HepG2 (cell line): ENCODE measurements around the gene ARHGEF40. TPM values are rescaled to one million over a fixed set of nuclear protein-coding genes. Genes with fewer than 3 reads are reported as not detected.

Experiments used
- BATF2 ChIP-seq: sonication (generic); formaldehyde crosslinking; IDR thresholded peaks from 2 replicates; pipeline ENCODE4 v1.8.0; 2022; ENCODE audit warnings: mild to moderate bottlenecking, missing genetic modification reagents, moderate library complexity
- GABPB1 ChIP-seq: IDR thresholded peaks from 2 replicates; pipeline ENCODE4 v1.6.1; 2016; ENCODE audit warnings: mild to moderate bottlenecking, missing genetic modification reagents, moderate library complexity, missing compliant biosample characterization
- KDM3A ChIP-seq: IDR thresholded peaks from 2 replicates; pipeline ENCODE4 v1.6.1; 2018; ENCODE audit warnings: low read depth, missing compliant biosample characterization
- KDM5B ChIP-seq: sonication (generic); formaldehyde crosslinking; IDR thresholded peaks from 2 replicates; pipeline ENCODE4 v1.4.0; 2020; ENCODE audit warnings: missing genetic modification reagents, mild to moderate bottlenecking, borderline replicate concordance
- LBX2 ChIP-seq: sonication (generic); formaldehyde crosslinking; IDR thresholded peaks from 2 replicates; pipeline ENCODE4 v1.5.0; 2020; ENCODE audit warnings: missing genetic modification reagents, mild to moderate bottlenecking, borderline replicate concordance
- MYC ChIP-seq: sonication (generic); formaldehyde crosslinking; IDR thresholded peaks from 2 replicates; pipeline ENCODE4 v1.9.0; 2021; ENCODE audit warnings: missing genetic modification reagents, borderline replicate concordance
- RELA ChIP-seq: sonication (generic); formaldehyde crosslinking; IDR thresholded peaks from 2 replicates; pipeline ENCODE4 v1.4.0; 2020; ENCODE audit warnings: missing genetic modification reagents
- RNF2 ChIP-seq: fragments of 450-650 bp; conservative IDR thresholded peaks from 2 replicates; pipeline ENCODE4 v1.6.1; 2016; ENCODE audit warnings: low read depth
- SNAPC2 ChIP-seq: sonication (generic); formaldehyde crosslinking; IDR thresholded peaks from 2 replicates; pipeline ENCODE4 v1.8.1; 2022; ENCODE audit warnings: mild to moderate bottlenecking, missing genetic modification reagents
- SNAPC4 ChIP-seq: sonication (generic); formaldehyde crosslinking; IDR thresholded peaks from 2 replicates; pipeline ENCODE4 v1.4.0; 2020; ENCODE audit warnings: mild to moderate bottlenecking, missing genetic modification reagents
- TAF15 ChIP-seq: fragments of 200-400 bp; formaldehyde crosslinking; IDR thresholded peaks from one replicate; pipeline ENCODE4 v1.6.1; 2018; ENCODE audit warnings: mild to moderate bottlenecking, low read depth, low read length; ENCODE audit not compliant: poor library complexity, severe bottlenecking
- TGIF2 ChIP-seq: IDR thresholded peaks from 2 replicates; pipeline ENCODE4 v1.6.1; 2016; ENCODE audit warnings: control low read depth, missing compliant biosample characterization
- ZBTB25 ChIP-seq: IDR thresholded peaks from 2 replicates; pipeline ENCODE4 v1.6.1; 2018; ENCODE audit warnings: missing genetic modification reagents
- ZHX1 ChIP-seq: sonication (generic); formaldehyde crosslinking; IDR thresholded peaks from 2 replicates; pipeline ENCODE4 v1.8.1; 2022; ENCODE audit warnings: low read depth, mild to moderate bottlenecking, missing genetic modification reagents
- ZMYM2 ChIP-seq: sonication (generic); formaldehyde crosslinking; IDR thresholded peaks from 2 replicates; pipeline ENCODE4 v1.8.0; 2022; ENCODE audit warnings: mild to moderate bottlenecking, missing genetic modification reagents
- ZNF124 ChIP-seq: sonication (generic); formaldehyde crosslinking; IDR thresholded peaks from 2 replicates; pipeline ENCODE4 v1.4.0; 2020; ENCODE audit warnings: missing genetic modification reagents
- ZNF260 ChIP-seq: sonication (generic); formaldehyde crosslinking; IDR thresholded peaks from 2 replicates; pipeline ENCODE4 v1.4.0; 2020; ENCODE audit warnings: missing genetic modification reagents, low read depth, mild to moderate bottlenecking, borderline replicate concordance
- ZNF564 ChIP-seq: sonication (generic); formaldehyde crosslinking; IDR thresholded peaks from 2 replicates; pipeline ENCODE4 v1.8.1; 2023; ENCODE audit warnings: mild to moderate bottlenecking, missing genetic modification reagents
- ZNF672 ChIP-seq: sonication (generic); formaldehyde crosslinking; IDR thresholded peaks from 2 replicates; pipeline ENCODE4 v1.8.1; 2022; ENCODE audit warnings: missing genetic modification reagents
- polyA plus RNA-seq, 8 experiments: library from polyadenylated mRNA; depleted of rRNA in 3 of 8; stranded (reverse) in 7 of 8; unstranded in 1 of 8; fragments of >200 nt; fragmentation: Illumina TruSeq in 4 of 8; extraction: Trizol in 4 of 8; gene quantifications; 2 replicates each; pipeline versions ENCODE4 v1.2.1 to v1.2.3, GENCODE V29; 2011 to 2016; ENCODE audit warnings: low read depth in 4 of 8, missing spikeins in 1 of 8, mixed read lengths in 1 of 8; ENCODE audit not compliant: insufficient read depth in 1 of 8
- total RNA-seq, 5 experiments: library from RNA; depleted of rRNA; stranded (reverse); fragments of >200 nt; fragmentation: Illumina TruSeq; extraction: Trizol; gene quantifications; 2 replicates each; pipeline ENCODE4 v1.2.3, GENCODE V29; 2016; ENCODE audit warnings: low read depth in 1 of 5

ARHGEF40 gene
- total and polyA plus RNA-seq, 2 of the 13 experiments (the other 11 are each of a cell fraction or from before 2014, with no cell fraction given): 28.1 to 78.1 TPM

GRCh38 chr14:21069388-21070082, 569 bp upstream of the ARHGEF40 start (continued):
- TF ChIP-seq ZHX1 (CRISPR knock-in tag): no peak
- 0 out of 2 replicates have a peak, but pooled peaks have one; percentile 71 for TF ChIP-seq SNAPC2 (CRISPR knock-in tag)
- peak; percentile 84; the same call in 1 of the 2 replicates for TF ChIP-seq ZNF124 (CRISPR knock-in tag)
- TF ChIP-seq ZNF564 (CRISPR knock-in tag): peak; percentile 71; the same call in 1 of the 2 replicates
- peak; percentile 69; the same call in 1 of the 2 replicates for TF ChIP-seq RNF2
- no peak for TF ChIP-seq TAF15
- no peak for TF ChIP-seq TGIF2 (CRISPR knock-in tag)
- TF ChIP-seq BATF2: 0 out of 2 replicates have a peak, but pooled peaks have one; percentile 70
- TF ChIP-seq ZNF260: no peak
- TF ChIP-seq ZNF672 (CRISPR knock-in tag): 0 out of 2 replicates have a peak, but pooled peaks have one; percentile 26
- TF ChIP-seq MYC (CRISPR knock-in tag): peak; percentile 34; the same call in 1 of the 2 replicates
- TF ChIP-seq ZMYM2 (CRISPR knock-in tag): no peak
- peak; percentile 82 for TF ChIP-seq SNAPC4 (CRISPR knock-in tag)
- no peak for TF ChIP-seq LBX2 (CRISPR knock-in tag)
- TF ChIP-seq KDM3A (CRISPR knock-in tag): no peak
- TF ChIP-seq RELA (CRISPR knock-in tag): peak; percentile 89
- TF ChIP-seq ZBTB25 (CRISPR knock-in tag): peak; percentile 77; the same call in 1 of the 2 replicates
- peak; percentile 27; the same call in 1 of the 2 replicates for TF ChIP-seq GABPB1 (CRISPR knock-in tag)
- 0 out of 2 replicates have a peak, but pooled peaks have one; percentile 17 for TF ChIP-seq KDM5B
